DMS 273 (cell line): ENCODE data around the gene AP1G2.
"Not testable (repeated sequence)": the region's sequence is repeated elsewhere in the genome, so short reads cannot be mapped to it uniquely, and the experiment has no call there.

ENCODE experiments used
- DNase-seq: peaks from one replicate; lab custom pipeline; 2025; ENCODE audit not compliant: unreplicated experiment; lab: John Stamatoyannopoulos, UW

The AP1G2 gene

GRCh38 chr14:23539248-23540140, 28.1 kb downstream of the AP1G2 start:
- peak; percentile 78 for DNase-seq

GRCh38 chr14:23538785-23539184, 28.8 kb downstream of the AP1G2 start:
- DNase-seq, result peak; percentile 70

- no peak for DNase-seq
Measured at GRCh38 chr14:23538050-23538718, 29.4 kb downstream of the AP1G2 start.

- DNase-seq, result peak; percentile 71
Measured at GRCh38 chr14:23537351-23538049, 30.1 kb downstream of the AP1G2 start.

DNA sequence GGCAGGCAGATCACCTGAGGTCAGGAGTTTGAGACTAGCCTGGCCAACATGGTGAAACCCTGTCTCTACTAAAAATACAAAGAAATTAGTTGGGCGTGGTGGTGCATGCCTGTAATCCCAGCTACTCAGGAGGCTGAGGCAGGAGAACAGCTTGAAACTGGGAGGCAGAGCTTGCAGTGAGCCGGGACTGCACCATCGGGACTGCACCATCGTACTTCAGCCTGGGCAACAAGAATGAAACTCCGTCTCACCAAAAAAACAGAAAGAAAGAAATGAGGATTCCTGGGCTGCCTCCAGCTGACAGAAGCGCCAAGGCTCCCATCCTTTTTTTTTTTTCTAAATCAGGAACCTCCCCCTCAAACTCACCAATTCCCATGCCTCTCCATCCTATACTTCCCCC, 30.7 kb downstream of the AP1G2 start:
- DNase-seq, result not testable (repeated sequence)

DNA sequence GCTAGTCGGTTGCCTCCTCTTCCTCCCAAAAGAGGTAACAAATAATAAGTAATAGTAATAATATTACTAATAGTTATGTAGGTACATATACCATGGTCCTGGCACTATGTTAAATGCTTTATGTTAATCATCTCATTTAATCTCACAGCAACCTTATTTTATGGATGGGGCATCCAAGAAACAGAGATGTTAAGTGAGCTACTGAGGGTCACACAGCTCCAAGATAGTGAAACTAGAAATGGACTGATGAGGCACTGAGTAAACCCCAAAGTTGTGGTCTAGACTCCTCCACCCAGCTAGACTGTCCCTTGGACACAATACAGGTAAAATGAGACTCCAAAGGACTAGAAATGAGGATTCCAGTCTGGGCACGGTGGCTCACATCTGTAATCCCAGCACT, 31.1 kb downstream of the AP1G2 start:
- no peak for DNase-seq

- no peak for DNase-seq
Measured at GRCh38 chr14:23535943-23536342, 31.6 kb downstream of the AP1G2 start.

GRCh38 chr14:23533652-23534435, 33.7 kb downstream of the AP1G2 start:
- DNase-seq, result no peak

- DNase-seq, result no peak
Measured at GRCh38 chr14:23532658-23533057, 34.9 kb downstream of the AP1G2 start.

GRCh38 chr14:23531391-23531790, 36.2 kb downstream of the AP1G2 start:
- DNase-seq, result no peak

DNA sequence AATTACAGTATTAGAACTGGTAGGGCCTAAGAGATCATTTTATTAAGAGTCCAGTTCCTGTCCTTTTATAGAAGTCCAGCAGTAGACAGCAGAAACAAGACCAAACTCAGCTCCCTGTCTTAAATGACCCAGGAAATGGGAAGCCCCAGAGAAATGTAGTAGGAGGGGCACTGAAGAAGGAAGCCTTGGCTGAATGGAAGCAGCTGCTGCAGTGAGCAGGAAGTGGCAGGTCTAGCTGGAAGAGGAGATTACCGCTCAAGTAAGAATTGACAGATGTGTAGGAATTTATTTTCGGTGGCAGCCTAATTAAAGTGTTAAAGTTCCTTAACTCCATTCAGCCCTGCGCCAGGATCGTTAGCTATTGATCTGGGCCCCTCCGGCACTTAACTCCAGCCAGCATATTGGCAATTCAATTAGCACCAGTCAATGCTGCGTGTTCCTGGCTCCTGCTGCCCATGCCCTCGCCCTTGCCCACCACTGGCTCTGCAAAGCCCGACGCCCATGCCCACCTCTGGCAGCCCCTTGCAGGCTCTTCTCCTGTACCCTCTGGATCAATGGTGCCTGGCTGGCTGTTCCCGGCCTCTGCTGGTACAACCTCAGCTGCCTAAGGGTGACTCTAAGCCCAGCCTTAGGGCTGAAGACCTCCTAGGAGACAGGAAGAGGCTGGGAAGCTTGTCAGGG, 37.1 kb downstream of the AP1G2 start:
- DNase-seq, result peak; percentile 36

DNA sequence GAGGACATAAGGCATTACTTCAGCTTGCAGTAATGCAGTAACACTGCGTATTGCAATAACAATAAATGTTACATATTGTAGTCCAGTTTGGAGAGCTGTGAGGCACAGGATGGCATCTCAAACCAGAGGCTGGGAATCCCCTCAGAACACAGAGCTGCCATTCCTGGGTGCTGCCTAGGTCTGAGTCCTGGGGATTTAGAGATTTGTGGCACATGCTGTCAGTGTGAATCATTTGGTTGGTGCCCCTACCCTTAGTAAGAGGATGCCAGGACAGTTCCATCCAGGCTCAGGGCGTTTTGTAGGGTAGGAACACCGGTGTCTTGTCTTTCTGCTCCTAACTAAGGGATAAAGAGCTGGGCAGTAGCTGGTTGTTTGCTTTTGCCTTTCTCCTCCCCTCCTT, 38.6 kb downstream of the AP1G2 start:
- no peak for DNase-seq

DNA sequence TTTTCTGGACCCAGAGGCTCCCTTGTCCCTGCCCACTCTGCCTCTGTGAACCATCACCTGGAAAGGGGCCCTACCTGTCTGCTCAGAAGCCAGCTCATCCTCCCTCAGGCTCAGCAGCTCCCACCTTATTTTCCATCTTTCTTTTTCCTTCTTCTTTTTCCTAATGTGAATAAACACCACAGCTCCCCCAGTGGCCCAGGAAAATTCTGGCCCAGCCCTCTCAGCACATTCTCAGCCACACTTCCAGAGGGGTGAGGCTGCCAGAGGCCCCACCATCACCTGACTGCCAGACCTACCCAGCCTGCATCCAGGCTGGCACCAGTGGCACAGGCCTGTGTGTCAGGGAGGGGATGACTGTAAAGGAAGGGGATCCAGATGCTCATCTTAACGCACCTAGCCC, 39.0 kb downstream of the AP1G2 start:
- peak; percentile 46 for DNase-seq

GRCh38 chr14:23525611-23526010, 42.0 kb downstream of the AP1G2 start:
- no peak for DNase-seq

DNA sequence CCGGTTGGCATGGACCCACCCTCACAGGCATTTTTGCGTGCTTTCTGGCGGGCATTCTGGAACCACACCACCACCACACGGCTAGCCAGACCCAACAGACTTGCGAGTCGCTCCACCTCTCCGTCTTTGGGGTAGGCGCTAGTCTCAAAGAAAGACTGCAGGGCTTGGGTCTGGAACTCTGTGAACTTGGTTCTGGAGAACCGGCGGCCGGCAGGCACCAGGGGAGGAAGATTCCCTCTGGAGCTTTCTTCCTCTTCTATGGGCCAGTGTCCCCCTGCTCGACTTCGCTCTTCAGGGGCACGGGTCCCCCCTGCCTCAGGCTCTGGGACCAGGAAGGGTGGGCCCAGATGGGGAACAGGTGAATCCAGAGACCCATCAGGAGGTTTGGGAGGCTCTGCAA, 42.6 kb downstream of the AP1G2 start:
- no peak for DNase-seq

DNA sequence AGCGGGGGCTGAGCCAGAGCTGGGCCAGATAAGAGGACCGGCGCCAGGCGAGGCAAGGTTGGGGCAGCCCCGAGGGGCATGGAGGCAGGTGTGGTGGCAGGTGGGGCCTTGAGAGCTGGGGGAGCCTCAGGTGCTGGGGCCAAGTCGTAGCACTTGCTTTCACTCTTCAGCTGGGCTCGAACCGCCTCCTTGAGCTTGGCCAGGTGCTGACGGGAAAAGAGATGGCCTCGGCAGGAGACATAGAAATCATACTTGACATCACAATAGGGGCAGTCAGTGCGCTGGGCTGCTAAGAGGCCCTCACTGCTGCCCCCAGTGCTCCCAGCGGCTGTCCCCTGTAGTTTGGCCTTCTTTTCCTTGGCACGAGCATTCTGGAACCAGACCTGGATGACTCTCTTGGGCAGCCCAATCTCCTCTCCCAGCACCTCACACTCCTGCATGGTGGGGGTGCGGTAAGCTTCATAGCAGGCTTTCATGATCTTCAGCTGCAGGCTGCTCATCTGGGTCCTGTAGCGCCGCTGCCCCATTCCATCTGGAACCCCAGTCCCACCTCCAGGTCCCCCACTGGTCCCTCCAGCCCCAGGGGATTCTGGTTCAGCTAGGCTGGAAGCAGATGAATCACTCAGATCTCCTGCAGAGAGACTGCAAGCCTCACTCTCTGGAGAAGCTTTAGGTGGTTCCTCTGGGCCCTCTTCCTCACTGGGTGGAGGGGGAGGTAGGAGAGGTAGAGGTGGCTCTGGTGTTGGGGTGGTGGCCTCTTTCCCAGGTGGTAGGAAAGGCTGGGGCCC, 44.2 kb downstream of the AP1G2 start:
- no peak for DNase-seq

DNA sequence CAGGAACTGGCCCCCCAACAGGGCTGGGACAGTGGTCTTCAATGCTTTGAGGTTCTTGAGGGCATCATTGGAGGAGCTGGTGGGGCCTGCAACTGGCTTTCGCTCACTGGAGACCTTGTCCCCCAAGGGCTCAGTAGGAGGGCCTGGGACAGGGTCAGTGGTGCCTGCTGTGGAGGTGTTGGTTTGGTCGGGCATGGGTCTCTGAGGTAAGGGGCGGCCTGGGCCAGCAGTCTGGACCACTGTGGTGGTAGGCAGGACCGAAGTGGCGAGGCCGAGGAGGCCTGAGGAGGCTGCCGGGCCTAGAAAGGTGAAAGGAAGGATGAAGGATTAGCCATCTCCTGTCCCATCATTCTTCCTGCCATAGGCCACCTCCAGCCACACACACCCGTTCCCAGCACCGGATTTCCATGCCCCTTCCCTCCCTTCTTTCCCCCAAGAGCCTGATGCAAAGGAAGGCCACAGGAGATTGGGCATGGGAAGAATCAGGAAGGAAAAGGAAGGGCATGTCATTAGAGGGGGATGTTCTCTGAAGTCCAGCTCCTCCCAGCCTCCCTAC, 44.9 kb downstream of the AP1G2 start:
- DNase-seq, result no peak

- DNase-seq, result no peak
Measured at GRCh38 chr14:23521785-23522640, 45.6 kb downstream of the AP1G2 start.
